Measurements from ENCODE around the gene CYB561.

CYB561 gene

DNA sequence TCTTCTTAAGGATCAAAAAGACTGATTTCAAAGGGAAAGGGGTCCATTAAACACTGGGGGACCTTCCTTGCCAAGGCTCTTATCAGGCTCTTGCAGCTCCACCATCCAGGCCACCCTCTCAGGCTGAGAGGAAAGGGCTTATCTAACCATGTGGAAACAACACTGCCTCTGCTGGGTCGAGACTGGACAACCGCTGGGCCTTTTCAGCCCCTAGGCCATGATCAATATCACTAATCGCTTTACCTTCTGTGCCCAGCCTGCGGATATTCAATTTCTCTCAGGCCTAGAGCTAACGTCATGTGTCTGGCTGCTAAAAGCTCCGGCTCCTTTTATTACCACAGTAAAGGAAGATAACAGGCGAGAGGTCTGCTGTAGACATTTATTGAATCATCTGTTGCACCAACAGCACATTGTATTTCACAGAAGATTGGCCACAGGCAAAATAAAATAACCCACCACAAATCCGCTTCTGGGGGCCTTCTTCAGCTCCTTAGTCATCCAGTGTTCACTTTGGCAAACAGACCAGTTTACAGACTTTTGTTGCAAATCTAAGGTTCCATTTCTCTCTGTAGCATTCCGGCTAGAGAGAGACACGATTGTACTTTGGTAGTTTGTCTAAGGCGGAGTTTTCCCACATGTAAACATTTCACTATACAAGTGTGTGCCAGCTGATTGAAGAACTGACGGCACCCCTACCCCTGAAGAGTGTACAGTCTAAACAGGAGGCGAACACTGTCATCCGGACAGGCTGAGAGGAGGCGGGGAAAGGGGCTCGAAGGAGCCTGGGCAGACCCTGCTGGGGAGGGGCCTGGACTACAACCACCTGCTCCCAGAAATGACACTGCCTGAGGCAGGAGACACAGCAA lies 13.9 kb downstream of the CYB561 start:
- DNase-seq: no peak

DNA sequence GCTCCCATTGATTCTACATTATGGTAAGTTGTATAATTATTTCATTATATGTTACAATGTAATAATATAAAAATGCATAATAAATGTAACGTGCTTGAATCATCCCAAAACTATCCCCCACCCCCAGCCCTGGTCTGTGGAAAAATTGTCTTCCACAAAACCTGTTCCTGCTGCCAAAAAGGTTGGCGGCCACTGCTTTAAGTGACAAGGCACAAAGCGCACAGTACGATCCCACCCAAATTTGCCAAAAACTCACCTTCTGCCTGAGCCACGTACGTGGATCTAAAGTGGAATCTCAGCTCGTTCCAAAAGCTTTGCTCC lies 14.5 kb downstream of the CYB561 start:
- no peak for DNase-seq

DNA sequence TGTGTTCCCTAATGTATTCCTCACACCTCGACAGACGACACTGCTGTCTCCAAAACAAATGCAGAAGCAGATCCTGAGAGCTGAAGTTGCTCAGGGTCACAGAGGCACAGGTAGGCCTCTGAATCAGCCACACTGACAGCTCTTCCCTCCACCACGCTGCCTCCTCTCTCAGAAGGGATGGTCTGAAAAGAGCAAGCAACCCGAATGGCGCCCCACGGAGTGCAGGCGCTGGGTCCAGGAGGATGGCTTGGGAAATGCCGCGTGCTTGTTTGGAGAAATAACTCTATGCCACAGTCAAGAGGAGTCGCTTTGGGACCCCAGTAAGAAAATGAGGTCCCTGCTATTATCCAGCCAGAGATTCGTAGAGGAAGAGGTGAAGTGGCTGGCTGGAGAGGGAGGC lies 15.9 kb downstream of the CYB561 start:
- DNase-seq: no peak

DNA sequence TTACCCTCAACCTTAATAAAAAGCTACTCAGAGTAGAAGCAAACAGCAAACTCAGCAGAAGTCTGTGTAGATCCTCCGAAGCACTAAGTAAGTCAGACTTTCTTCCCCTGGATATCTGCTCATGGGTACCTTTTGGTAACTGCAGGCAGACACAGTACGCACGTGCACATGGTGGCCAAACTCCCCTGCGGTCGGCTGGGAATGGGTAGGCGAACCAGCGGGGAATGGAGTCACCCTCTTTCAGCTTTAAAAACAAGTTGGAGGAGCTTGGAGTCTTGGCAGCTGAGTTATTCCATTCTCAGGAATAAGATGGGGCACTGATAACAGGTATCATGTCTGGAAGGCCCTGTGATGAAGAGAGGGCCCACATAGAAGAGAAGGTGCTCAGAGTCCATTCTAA lies 16.3 kb downstream of the CYB561 start:
- no peak for DNase-seq

DNA sequence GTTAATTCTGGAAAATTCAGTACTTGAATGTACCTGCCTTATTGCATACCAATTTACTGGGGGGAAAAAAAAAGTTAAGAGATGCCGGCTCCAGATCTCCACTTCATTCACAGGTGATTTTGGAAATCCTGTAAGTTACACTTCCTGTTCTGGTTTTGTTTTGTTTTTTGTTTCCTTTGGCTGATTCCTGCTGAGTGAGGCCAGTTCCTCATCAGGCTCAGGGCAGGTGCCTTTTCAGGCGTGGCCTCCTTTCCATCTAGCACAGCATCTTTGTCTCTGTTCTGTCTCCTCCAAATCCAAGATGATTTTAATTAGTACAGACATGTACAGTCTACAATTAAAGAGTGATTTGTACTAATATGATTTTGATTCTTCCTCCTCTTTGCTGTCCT lies 19.2 kb downstream of the CYB561 start:
- no peak for DNase-seq

DNA sequence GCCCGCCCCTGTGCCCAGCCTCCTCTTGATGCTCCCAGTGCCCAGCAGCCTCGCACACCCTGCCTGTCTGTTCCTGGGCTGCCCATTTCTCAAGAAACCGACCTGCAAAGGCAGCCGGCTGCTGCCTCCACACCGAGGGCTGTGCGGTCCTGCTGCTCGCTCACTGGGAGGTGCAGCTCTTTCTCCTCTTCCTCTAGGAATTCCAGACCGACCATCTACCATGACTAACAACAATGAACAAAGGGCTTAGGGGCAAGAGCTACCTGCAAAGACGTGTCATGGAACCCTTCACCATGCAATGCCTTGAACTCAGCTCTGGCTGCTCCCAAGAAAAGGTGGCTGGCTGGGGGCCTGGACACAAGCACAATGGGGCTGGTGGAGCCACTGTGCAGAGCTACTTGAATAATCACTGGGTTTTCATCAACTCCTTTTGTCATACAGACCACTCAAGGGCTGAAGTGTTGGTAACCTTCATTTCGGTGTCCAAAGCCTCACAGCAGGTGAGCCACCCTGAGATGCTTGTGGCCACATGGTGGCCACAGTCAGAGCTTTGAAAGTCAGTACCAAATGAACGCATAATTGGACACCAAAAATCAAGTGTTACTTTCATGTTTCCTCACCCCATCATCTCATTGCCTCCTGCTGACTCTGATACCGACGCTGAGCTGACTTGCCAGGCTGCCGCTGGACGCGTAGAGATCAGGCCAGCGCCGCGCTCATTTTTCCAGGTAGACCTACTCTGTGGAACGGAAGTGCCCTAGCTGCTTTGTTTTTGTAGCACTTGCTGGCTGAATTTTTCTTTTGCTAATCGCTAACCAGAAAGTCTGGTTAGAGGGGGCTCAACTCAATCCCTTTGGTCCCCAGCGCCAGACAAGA lies 19.8 kb downstream of the CYB561 start:
- DNase-seq: no peak

DNA sequence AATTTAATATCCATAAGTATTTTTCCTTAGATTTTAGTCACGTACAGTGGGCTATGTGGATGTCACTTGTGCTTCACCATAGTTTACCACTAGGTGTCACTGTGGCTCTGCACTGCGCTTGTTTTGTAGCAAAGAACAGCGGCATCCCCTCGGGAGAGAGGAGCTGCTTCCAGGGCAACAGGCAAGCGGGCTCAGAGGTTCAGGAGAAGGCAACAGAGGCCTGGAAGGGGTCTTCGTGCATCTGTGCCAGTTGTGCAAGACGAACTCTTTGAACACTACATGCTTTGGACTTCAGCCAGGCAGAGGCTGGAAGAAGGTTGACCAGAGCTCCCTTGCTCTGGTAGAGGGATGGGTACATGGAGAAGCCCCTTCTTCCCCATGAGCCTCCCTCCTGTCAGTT lies 20.6 kb downstream of the CYB561 start:
- DNase-seq: peak; percentile 67

DNA sequence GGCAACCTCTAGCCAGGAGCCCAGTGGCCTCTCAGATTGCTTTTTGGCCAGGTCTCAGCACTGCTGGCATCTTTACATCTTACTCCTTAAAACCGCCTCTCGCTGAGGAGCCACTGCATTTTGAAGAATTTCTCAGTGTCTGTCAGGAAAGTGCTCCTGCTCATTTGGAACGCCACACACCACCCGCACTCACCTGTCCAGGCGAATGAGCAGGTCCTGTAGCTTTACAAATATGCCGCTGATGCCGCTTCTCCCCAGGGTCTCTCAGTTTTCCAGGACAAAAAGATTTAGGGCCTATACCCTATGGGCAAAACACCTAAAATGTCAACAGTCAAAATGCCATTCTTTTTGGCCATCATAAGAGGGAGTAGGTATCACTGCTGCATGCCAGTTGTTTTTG lies 22.1 kb downstream of the CYB561 start:
- no peak for DNase-seq

DNA sequence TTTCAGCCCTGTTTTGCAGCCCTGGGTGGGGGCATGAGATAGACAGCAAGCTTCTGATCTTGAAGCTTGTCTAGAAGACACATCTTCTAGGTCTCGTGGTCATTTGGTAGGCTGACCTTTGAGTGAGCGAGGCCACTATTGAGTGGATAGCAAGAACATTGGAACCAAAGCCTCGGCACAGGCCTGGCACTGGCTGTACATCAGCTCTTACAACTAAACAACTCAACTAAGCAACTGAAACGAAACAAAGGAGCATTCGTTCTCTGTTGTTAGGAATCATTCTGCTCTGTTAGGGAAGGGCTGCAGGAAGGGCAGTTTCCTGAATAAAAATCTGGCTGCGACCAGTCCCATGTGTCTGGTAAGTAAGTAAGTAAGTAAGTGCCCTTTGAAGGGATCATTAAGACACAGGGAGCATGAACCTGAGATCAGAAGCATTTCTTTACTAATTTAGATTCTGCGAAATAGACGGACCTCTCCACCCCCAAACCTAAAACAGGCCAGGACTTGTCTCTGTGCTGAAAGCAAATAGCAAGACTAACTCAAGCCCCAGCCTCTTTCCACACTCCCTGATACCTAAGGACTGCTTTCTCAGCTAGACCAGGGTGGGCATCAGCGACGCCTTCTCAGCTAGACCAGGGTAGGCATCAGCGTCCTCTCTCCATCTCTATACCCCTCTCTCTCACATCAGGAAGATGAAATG lies 22.7 kb downstream of the CYB561 start:
- no peak for DNase-seq

DNA sequence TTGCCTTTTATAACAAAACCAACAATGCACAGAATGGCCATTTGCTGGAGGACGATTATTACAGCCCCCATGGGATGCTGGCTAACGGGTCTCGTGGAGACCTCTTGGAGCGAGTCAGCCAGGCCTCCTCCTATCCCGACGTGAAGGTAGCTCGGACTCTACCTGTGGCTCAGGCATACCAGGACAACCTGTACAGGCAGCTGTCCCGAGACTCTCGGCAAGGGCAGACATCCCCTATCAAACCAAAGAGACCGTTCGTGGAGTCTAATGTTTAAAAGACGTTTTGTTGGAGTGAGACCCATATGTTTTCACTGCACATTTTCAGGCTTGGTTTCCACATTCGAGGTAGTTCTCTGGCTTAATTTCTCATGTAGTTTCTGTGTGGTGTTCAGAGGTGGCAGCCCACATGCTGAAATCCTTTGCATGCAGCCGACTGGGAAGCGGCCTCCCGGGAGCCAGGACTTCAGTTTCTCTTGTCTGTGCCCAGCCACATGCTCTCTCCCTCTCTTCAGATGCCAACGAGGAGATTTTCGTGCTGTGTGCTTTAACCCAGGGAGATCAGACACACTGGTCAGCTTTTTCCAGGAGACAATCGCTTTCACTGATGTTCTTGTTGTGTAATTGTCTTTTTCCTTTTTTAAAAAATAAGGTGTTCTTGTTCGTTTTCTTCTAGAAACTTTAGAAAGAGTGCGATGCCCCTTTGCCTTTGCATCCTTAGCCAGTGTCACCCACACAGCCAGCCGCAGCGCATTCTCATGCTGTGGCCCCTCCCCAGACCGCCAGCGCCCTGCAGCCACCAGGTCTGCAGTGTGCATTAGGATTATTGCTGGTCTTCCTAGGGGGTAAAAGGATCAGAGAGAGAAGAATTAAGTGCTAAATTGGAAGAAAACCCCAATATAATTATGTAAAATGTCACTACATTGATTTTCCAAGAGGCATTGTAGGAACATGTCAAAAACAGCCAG lies 24.1 kb downstream of the CYB561 start:
- no peak for DNase-seq

DNA sequence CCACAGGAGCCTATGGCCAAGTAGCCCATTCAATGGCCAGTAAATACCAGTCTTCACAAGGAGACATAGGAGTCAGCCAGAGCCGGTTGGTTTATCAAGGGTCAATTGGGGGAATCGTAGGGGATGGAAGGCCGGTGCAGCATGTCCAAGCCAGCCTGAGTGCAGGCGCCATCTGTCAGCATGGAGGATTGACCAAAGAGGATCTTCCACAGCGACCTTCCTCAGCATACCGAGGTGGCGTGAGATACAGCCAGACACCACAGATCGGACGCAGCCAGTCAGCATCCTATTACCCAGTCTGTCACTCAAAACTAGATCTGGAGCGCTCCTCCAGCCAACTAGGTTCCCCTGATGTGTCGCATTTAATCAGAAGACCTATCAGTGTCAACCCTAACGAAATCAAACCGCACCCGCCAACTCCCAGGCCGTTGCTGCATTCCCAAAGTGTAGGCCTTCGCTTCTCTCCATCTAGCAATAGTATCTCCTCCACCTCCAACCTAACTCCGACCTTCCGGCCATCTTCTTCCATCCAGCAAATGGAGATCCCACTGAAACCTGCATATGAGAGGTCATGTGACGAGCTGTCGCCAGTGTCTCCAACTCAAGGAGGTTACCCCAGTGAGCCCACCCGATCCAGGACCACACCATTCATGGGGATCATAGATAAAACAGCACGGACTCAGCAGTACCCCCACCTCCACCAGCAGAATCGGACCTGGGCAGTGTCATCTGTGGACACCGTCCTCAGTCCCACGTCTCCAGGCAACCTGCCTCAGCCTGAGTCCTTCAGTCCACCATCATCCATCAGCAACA lies 25.0 kb downstream of the CYB561 start:
- DNase-seq: no peak

DNA sequence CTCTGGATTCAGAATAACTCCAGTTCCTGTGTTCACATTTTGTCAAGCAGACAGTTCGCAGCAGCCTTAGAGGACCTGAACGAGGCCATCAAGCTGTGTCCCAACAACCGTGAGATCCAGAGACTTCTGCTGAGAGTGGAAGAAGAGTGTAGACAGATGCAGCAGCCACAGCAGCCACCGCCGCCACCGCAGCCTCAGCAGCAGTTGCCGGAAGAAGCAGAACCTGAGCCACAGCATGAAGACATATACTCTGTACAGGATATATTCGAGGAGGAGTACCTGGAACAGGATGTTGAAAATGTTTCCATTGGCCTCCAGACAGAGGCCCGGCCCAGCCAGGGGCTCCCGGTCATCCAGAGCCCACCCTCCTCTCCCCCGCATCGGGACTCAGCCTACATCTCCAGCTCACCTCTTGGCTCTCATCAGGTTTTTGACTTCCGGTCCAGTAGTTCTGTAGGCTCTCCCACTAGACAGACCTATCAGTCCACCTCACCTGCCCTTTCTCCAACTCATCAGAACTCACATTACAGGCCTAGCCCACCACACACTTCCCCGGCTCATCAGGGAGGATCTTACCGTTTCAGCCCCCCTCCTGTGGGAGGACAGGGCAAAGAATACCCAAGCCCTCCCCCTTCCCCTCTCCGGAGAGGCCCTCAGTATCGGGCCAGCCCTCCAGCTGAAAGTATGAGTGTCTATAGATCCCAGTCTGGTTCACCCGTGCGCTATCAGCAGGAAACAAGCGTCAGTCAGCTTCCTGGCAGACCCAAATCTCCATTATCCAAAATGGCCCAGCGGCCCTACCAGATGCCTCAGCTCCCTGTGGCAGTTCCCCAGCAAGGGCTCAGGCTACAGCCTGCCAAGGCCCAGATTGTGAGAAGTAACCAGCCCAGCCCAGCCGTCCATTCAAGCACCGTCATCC lies 25.9 kb downstream of the CYB561 start:
- no peak for DNase-seq

DNA sequence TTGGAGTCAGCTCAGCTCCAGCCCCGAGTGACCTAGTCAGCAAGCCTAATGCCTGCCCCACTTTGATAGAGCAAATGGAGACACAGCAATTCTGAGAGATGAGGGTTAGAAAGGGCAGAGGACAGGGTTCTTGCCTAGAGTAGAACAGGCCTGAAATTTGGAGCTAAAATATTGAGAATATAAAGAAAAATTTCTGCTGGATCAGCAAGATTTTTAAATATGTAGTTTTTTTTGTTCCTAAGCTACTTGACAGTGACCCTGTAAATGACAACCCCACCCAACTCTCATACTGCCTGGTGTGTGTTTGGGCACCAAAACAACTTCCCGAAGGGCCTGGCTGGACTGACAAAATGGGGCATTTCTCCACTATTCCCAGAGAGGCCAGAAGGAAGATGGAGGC lies 26.7 kb downstream of the CYB561 start:
- no peak for DNase-seq

DNA sequence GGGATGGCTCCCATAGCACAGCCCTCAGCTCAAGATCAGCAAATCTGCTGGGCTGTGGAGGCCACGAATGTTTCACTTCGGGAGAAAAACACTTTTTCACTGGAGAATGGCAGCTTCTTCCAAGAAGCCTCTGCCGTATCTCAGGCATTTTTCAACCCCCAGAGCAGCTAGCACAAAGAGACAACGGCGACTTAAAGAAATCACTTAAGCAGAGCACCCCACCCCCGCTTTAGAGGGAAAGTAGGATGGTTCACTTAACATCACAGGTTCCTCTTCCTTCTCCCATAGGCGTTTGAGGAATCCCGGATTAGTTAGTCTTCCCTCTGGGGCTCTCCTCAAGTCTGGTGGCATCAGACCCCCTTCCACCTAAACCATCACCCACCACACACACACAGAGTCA lies 27.6 kb downstream of the CYB561 start:
- no peak for DNase-seq

DNA sequence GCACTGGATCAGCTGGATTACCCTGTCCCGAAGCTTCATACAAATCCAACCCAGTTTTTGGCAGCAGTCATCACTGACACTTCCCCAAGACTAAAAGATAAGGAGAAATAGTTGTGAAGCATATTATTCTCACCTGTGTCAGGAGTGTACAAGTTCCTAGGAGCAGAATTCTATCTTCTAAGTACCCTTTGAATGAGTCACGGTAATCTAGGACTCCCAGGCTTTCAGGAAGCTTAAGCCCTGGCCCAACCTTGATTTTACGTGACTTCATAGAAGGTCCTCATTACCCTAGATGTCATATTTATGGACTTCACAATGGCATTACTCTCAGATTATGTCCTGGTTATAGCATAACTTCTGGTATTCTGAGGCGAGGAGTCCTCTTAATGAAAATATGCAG lies 31.9 kb downstream of the CYB561 start:
- DNase-seq: no peak

DNA sequence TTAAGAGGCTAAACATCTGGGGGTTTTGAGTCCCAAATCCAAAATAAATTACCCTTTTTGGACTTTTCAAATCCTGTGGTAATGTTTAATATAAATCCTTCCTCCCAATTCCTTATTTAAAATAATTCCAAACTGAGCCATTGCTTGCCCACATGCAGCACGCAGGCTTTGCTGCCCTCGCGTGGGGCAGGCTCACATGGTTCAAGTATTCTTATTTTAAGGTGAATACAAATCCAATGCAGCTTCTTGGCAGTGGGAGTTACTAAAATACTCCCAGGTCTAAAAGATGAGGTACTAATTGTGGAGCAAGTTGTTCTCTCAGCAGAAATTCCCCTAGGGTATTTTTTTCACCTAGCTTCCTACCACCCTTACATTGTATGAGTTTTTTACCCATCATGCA lies 33.0 kb downstream of the CYB561 start:
- DNase-seq: no peak

DNA sequence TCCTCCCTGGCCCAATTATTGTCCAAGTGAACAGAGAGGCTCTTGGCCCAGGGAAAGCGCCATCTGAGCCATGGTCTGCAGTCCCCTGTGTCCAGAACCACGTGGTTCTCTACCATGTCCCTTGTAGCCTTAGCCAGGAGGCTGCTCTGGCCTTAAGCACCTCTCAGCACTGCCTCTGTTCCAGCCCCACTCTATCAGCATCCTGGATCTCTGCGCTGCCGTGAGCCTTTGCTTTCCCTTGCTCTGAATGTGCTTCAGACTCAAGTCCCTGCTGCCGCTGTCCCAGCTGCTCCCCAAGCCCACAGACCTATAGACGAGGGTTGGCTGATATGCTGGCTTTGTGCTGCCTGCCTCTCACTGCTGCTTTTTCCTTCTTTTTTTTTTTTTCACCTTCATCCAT lies 33.9 kb downstream of the CYB561 start:
- no peak for DNase-seq

DNA sequence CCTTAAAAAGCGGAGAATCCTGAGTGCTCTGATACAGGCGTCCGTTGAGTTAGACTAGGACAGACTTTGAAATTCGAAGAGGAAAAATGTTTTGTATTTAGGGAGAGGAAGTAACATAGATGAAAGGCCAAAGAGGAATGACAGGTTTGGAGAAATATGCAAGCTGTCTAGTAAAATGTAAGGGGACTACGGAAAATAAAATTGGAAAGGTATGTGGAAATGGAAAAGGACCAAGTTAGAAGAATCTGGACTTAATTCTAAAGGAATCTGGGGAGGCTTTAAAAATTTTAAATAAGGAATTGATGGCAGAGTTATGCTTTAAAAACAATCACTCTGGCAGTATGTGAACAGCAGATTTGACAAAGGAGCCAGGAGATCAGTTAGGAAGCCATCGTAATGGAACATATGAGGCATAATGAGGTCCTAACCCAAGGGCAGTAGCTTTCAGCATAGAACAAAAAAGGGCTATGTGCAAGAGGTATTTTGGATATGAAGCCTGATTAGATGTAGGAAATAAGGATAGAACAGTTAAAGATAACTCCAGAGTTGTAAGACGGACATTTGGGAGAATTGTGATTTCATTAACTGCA lies 38.3 kb downstream of the CYB561 start:
- no peak for DNase-seq

DNA sequence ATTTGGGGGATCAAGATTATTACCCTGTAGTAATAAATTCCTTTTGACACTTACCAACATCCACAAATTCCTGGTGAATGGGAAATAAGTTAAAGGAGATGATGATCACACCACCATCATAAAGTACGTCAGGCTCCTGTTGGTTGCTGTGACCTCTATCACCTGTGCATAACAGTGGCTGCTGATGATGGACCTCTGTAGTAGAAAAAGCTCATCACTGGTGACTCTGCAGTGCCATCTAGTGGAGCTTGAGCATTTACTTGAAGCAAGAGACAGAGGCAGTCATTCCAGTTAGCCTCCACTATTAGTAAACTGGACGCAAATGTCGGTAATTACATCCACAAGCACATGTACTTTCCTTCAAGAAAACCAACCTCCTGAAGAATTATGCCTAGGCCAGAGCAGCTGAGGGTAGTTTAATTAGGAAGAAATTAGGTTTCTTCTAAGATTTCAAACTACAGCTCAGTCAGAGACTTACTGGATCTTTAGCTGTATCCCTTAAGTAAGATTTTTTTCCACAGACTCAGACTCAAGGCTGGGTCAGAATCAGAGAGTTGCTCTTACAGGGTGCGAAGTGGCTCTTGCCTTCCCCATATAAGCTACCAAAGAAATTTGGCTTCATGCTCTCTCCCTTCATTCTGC lies 39.3 kb downstream of the CYB561 start:
- DNase-seq: peak; percentile 61

Measured in activated CD8-positive, alpha-beta memory T cell treated with anti-CD3 and anti-CD28 coated beads, Interleukin-2, amount 50 U/mL, for 4 hours (primary cell).